CD4-positive, alpha-beta T cell treated with Interleukin-6 at 100 ng/mL for 8 hours (primary cell): Measurements from ENCODE around the gene PPP1R13L.
A peak's percentile ranks its signal among the peaks of the same experiment; 100 is the strongest.

Source experiments
- DNase-seq: peaks from one replicate; pipeline ENCODE4 v3.0.0-alpha.2; 2020; ENCODE audit warnings: mixed read lengths, low spot score

PPP1R13L gene

DNA sequence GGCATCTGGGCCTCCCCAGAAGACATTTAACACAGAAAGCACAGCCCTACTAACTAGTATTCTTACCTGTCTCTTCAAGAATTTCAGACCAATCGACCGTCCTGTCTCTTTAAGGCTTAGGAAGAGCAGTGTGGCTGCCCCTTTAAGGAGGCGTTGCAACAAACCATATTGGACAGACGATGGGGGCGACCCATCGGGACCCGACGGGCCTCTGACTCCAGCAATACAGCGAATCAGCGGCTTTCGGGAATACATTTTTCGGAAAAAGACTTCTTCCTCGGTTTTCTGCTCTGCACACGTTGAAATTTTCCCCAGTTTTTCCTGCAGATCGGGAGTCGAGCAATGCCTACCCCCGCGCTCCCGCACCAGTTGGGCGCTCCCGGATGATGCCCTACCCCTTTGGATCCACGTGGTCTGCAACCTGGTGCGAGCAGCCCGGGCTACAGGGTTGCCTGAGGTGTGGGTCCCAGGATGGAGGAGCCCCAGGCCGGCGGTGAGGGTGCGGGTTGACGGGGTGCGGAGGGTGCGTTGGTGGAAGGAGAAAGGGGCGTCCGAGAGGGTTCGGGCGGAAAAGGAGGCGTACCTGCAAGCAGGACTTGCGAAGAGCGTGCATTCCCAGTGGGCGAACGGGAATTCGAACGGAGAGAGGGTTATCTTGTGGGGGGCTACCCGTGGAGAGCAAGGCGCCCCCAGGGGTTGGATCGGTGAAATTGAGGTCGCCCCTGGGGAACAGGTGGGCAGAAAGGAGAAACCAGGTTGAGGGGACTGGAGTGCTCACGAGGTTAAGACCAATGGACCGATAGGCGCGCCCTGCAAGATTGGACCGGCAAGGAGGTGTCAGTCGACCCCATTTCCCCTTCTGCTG is 1.6 kb upstream of the PPP1R13L start, which contains the start of gene POLR1G:
POLR1G (plus strand) TSS at position 419 of the 865 bp plus-strand sequence; CDS start at position 472, 53 bp downstream.
- DNase-seq: peak; percentile 74

DNA sequence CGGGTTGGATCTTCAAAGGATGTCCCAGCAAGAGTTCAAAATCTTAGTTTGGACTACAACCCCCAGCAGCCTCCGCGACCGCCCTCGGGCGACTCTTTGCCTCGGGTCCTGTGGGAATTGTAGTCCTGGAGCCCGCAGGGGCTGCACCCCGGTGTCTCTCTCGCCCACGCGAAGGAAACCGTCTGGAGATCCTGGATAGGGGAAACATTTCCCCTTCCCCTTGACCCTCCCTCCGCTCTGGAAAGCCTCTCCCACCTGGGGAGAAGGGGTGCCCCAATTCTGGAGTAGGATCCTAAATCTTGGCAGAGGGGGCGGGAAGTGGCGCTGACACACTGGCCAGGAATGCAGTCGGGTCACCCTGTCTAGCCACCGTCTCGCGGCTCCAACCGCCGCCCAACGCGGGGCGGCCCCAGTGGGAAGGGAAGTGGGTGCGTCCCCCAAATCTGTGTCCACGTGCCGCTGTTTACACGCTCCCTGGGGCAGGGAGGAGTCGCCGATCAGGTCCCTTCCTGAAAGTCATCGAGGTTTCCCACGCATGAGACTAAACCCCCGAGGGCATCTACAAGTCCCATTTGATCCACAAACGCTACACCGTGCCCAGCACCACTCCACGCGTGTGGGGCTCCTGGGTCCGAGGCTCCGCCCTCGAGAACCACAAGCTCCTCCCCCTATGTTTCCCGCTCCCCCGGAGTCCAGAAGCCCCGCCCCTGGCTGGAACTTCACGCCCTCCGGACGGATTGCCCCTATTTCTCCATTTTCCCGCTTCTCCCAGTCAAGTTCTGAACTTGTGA is 761 bp upstream of the PPP1R13L start:
- DNase-seq: peak; percentile 78

DNA sequence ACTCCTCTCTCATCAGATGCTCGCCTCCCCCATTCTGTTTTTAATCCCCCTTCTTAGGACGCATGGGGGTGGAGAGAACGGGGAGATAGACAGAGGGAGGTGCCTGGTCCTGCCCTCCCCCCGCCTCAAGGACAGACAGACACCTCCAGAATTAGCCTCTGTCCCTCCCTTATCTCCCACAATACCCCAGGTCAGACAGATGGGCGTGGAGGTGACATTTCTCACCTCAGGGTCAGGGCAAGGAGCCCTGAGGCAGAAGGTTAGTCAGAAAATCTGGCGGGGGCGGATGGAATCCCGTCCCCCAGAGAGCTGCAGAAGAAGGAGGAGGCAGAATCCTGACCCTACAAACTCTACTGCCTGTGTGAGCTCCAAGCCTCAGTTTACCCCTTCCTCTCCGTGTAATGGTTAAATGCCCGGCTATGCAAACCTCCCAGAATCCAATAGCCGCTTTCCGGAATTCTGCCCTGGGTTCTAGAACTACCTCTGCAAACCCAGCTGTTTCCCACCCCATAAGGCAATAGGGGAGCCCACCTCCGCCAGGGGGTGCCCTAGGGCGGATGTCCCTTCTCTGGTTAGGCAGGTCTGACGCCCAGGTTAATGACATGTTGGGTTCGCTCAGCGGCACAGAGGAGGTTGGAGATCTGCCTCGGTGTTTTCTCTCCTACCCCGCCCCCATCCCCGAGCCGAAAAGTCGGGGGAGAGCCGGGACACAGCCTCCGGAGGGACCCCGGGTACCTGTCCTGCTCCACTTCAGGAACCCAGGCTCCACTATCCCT is 900 bp downstream of the PPP1R13L start:
- DNase-seq: peak; percentile 44

- no peak for DNase-seq
Measured at GRCh38 chr19:45403272-45403671, 1.6 kb downstream of the PPP1R13L start.

DNA sequence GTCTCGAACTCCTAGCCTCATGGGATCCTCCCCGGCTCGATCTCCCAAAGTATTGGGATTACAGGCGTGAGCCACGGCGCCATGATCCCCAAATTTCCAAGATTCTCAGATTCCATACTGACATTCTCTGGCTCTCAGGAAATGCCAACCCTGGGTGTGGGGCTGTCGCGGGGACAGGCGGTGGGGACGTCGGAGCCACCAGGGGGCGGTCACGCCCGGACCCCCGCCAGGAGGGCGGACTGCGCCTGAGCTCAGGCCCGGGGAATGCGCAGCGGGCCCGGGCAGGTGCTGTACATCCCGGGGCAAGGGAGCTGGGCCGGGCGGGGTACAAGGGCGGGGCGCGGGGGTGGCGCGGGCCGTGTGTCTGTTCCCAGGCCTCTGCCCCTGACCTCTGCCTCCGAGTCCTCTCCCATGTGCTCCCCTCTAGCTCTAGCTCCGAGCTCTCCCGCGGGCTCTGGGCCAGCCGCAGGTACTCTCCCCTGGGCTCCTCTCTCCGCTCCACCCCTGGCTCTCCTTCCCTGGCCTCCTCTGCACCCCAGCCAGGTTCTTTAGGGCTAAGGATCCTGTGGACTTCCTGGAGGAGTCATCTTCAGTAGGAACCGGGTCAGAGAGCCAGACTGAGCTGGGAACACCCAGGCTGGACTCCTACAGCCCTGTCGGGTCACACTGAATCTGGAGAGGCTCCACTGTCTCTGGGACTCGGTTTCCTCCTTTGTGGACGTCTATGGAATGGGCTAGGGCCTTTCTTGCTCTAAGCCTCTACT is 2.4 kb downstream of the PPP1R13L start:
- DNase-seq: no peak

DNA sequence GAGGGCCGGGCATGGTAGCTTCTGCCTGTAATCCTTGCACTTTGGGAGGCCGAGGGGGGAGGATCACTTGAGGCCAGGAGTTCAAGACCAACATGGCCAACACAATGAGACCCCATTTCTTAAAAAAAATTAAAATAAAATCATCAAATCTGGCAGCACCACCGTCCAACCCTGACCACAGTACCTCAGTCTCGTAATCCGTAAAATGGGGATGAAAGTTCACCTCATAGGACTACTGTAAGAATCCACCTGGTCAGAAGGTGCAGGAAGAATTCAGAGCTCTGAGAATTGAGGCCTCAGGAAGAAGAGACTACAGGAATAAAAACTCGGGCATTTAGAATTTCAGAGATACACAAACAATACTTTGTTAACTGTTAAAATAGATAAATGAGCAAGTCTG is 3.1 kb downstream of the PPP1R13L start:
- DNase-seq: no peak

- DNase-seq: no peak
Measured at GRCh38 chr19:45400192-45400591, 4.7 kb downstream of the PPP1R13L start.

DNA sequence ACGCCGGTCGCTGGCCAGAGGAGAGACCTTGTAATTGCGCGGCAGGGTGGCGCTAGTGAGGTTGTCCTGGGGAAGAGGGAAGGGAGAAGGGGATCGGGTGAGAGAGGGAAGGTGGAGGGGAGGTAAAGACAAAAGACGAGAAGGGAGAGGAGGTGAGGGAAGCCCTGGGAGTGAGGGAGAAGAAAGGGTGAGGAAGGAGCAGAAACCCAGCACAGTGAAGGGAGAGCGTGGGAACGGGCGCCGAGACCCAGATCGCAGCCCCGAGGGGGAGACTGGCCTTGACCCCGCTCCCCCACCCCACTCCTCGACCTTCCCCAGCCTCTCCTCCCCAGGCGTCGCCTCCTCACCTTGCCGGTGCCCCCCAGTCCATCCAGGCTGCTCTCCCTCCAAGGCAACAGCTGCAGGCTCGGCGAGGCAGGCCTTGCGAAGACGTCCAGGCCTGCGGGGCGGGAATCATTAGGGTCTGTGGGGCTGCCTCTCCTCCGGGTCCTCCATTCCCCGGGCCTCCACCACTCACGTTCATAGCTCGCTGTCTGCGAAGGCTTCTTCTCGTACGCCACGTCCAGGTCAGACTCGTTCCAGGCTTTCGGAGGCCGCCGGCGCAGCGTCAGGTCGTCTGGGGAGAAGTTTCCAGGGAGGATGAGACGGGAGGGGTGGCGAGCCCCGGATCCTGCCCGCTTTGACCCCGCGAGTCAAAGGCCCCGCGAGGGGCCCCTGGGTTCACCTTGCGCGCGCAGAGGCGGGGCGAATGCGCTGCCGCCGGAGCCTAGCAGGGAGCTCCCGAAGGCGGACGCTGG is 8.8 kb downstream of the PPP1R13L start:
- DNase-seq: no peak

DNA sequence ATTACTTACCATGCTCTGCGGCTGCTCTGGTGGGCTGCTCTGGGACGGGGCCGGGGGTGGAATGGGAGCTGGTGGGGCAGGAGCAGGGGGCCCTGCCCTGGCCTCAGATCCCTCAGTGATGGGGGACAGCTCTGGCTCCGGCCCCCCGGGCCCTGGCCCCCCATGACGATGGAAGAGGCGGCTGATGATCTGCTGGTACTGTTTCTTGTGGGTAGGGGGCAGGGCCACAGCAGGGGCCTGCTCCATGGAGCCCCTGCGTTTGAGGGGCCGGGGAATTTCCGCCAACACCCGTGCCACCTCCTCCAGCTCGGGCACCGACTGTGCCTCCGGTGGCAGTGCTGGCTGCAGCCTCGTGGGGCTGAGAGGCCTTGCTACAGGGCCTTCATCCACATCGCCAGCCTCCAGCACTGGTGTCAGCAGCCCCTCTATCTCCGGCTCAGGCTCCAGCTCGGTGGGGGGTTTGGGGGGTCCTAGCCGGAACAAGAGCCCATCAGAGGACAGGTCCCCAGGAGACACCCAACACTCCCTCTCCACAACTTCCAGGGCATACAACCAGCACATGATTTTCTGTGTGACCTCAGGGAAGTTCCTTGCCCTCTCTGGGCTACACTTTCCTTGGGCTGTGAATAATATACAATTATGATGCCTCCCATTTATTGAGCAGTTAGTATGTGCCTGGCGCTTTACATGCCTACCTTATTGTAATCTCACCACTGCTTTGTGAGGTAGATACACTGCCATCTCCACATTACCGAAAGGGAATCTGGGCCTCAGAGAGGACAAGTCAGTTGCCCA is 12.8 kb downstream of the PPP1R13L start:
- no peak for DNase-seq

- no peak for DNase-seq
Measured at GRCh38 chr19:45391346-45391745, 13.5 kb downstream of the PPP1R13L start.

DNA sequence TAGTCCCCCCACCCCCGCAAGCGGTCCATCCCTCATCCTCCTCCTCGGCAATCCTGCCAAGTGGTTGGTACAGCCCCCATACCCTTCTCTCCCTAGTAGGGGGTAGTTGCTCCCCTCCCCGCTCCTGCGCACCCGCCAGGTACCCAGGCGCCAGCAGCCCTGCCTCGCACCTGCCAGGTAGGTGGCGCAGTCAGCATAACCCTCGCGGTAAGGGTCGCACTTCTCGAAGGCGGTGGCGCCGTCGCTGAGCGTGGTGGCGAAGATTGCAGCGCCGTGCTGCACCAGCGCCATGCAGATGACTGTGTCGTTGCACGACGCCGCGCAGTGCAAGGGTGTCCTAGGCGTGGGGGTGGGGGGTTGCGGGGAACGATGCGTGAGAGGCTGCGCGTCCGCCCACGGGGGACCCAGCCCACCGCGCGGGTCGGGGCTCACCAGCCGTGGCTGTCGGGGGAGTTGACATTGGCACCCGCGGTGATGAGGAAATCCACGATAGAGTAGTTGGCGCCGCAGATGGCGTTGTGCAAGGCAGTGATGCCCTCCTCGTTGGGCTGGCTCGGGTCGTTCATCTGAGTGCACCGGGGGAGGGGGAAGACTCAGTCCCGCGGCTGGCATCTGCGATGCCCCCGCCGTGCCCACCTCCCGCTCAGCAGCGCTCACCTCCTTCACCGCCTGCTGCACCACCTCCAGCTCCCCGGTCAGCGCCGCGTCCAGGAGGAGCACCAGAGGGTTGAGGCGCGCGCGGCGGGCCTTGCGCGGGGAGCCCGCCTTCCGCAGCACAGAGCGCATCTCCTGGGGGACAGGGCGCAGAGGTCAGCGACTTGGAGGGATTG is 19.3 kb downstream of the PPP1R13L start:
- no peak for DNase-seq

DNA sequence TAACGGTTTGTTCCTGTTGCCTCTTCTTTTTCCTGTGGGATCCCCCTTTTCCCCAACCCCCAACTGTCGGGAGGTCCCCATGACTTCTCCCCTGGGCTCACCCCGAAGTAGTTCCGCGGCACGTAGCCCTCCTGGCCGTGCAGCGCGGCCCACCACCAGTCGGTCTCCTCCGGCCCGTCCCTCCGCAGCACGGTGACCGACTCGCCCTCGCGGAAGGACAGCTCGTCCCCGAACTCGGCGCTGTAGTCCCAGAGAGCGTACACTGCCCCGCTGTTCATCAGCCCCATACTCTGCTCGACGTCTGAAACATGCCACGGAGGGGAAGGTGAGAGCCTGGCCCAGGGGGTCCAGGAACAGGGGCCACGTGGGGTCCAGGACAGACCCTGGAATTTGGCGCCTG is 22.4 kb downstream of the PPP1R13L start:
- no peak for DNase-seq

DNA sequence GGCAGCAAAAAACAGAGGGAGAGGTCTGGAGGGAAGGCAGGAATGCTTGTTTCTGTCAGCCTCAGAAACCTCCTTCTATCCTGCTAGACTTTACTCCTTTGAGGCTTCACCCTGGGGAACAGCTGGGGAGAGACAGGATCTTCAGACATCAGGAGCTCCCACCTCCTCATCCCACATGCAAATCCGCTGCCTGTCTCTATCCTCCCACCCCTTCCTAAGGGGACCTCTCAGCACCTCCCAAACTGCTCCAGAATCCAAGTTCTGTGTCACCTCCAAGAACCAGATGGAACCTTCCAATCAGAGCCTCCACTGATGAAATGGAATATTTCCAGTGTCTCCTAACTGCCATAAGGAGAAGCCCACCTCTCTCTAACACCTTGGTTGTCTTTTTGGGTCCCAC is 24.8 kb downstream of the PPP1R13L start:
- DNase-seq: no peak

DNA sequence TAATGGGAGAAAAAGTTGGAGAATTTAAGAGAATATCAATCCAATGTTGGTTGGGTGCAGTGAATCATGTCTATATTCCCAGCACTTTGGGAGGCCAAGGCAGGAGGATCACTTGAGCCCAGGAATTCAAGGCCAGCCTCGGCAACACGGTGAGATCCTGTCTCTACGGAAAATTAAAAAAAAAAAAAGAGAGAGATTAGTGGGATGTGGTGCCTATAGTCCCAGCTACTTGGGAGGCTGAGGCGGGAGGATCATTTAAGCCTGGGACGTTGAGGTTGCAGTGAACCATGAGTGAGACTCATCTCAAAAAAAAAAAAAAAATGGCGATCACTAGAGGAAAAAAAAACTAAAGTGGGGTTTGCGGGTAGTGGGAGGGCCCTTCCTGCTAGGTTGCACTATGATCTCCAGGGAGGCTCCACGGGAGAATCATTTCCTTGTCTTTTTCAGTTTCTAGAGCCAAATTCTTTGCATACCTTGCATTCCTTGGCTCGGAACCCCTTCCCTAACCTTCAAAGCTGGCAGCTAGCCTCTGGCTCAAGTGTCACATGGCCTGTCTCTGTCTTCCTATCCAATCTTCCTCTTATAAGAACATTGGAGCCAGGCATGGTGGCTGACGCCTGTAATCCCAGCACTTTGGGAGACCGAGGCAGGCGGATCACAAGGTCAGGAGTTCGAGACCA is 28.7 kb downstream of the PPP1R13L start:
- no peak for DNase-seq

DNA sequence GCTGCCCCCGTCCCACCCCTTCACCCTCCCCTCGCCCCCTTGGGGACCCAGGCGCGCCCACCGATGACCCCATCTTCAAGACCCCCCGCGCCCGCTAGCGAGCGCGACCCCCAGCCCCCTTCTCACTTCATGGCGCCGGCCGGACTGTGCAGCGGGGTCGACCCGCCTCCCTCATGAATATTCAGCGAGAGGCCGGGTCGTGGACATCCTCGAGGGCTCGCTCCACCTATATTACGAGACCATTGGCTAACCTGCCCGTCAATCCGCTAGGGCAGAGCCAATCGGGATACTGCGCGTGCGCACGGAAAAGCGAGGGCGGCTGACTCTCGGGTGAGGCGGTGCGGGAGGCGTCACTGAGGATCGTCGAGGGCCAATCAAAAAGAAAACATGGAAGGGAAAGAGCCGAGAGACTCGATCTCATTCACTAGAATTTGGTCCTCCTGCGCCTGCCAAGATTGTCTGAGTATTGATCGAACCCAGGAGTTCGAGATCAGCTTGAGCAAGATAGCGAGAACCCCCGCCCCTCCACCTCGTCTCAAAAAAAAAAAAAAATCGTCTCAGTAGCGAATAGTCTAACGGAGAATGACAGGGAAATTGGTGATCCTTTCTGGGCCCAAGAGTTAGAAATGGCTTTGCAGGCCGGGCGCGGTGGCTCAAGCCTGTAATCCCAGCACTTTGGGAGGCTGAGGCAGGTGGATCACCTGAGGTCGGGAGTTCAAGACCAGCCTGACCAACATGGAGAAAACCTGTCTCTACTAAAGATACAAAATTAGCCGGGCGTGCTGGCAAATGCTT is 34.3 kb downstream of the PPP1R13L start, which contains the start of gene ERCC2:
ERCC2 (minus strand) TSS at position 164 of the 795 bp plus-strand sequence; CDS start at position 131, 33 bp downstream.
- peak; percentile 99 for DNase-seq

GRCh38 chr19:45368737-45369340 is 36.0 kb downstream of the PPP1R13L start:
- no peak for DNase-seq

GRCh38 chr19:45368127-45368526 is 36.7 kb downstream of the PPP1R13L start:
- DNase-seq: no peak
